DMS79 (cell line): ENCODE measurements around the gene DHRS7B.

Experiments used
- DNase-seq: peaks from one replicate; lab custom pipeline; 2025; lab: John Stamatoyannopoulos, UW

Gene DHRS7B

GRCh38 chr17:21157586-21158370, 31.0 kb downstream of the DHRS7B start:
- no peak for DNase-seq

DNA sequence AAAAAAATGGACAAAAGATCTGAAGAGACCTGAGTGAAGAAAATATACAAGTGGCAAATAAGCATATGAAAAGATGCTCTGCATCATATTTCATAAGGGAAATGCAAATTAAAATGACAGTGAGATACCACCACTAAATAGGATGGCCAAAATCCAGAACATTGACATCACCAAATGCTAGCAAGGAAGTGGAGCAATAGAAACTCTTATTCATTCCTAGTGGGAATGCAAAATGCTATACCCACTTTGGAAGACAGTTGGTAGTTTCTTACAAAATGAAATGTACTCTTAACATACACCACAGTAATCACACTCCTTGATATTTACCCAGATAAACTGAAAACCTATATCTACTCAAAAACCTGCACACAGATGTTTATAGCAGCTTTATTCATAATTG, 33.6 kb downstream of the DHRS7B start:
- no peak for DNase-seq

DNA sequence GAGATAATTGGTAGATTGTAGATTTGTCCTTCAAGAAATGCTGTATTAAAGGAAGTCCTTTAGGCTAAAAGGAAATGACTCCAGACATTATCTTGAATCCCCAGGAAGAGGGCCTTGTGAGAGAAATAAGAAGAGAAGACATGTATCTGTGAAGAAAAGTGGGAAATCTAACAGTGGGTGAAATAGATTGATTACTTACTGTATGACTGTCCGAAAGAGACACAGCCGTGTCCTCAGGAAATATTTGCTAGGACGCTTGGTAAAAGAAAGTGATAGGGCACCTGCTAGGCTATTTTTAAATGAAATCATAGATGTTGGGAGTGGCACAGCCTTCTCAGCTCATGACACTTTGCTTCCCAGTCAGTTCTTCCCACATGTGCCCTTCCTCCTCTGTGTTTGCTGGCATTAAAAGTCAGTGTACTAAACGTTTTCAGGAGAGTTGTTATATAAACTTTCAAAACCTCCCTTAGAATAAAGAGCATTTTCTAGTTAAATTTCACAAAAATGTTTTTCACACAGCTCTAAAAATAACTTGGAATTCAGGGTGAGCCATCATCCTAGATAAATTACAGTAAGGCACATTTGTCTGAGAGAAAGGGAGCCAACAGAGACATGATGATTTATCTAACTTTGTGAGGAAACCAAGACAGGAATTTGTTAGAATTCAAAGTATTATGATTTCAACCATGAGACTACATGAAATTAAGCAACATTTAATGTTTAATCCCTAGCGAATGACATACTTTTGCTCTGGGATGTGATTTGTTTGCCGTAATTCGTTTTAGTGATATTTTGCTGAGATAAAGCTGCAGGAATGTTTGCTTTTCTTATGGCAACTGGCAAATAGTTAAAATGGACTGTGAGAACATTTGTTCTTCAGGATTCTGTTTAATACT, 35.0 kb downstream of the DHRS7B start:
- no peak for DNase-seq

GRCh38 chr17:21162394-21162775, 35.6 kb downstream of the DHRS7B start:
- no peak for DNase-seq

DNA sequence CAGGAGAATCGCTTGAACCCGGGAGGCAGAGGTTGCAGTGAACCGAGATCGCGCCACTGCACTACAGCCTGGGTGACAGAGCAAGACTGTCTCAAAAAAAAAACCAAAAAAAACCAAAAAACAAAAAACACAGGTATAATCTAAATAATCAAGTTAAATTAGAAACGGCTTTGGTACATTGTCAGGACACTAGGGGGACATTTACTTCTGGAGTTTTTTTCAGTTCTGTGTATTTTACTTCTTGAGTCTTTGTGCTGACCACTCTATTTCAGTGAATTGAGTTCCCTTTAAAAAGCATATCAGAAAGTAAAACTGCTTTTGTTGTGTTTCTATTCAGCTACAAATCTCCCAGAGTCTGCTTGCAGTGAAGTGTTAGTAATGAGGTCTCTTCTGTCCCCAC, 36.3 kb downstream of the DHRS7B start:
- no peak for DNase-seq

DNA sequence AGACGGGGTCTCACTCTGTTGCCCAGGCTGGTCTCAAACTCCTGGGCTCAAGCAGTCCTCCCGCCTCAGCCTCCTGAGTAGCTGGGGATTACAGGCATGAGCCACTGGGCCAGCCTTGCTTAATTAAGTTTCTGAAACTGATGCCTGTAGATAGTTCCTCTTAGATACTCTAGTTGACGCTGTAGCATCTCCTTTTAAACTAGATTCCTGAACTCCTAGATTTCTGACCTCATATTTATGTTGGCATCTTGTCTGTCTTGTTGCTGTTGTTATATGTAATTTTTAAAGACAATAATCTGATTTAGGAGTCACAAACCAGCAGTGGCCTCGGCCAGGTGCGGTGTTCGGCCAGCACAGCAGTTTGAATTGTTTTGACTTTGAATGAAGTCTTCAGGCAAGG, 37.5 kb downstream of the DHRS7B start:
- no peak for DNase-seq

GRCh38 chr17:21164620-21165019, 37.9 kb downstream of the DHRS7B start:
- DNase-seq = no peak

- DNase-seq = no peak
Measured at GRCh38 chr17:21165922-21166594, 39.3 kb downstream of the DHRS7B start.

- no peak for DNase-seq
Measured at GRCh38 chr17:21166595-21167210, 39.9 kb downstream of the DHRS7B start.

- no peak for DNase-seq
Measured at GRCh38 chr17:21167303-21167702, 40.5 kb downstream of the DHRS7B start.

- DNase-seq = no peak
Measured at GRCh38 chr17:21168555-21168865, 41.7 kb downstream of the DHRS7B start.

GRCh38 chr17:21169496-21169895, 42.7 kb downstream of the DHRS7B start:
- no peak for DNase-seq

- DNase-seq = no peak
Measured at GRCh38 chr17:21170809-21171208, 44.0 kb downstream of the DHRS7B start.

GRCh38 chr17:21171309-21171922, 44.7 kb downstream of the DHRS7B start:
- no peak for DNase-seq

- DNase-seq = no peak
Measured at GRCh38 chr17:21171970-21172510, 45.3 kb downstream of the DHRS7B start.

GRCh38 chr17:21172846-21173245, 46.1 kb downstream of the DHRS7B start:
- no peak for DNase-seq

DNA sequence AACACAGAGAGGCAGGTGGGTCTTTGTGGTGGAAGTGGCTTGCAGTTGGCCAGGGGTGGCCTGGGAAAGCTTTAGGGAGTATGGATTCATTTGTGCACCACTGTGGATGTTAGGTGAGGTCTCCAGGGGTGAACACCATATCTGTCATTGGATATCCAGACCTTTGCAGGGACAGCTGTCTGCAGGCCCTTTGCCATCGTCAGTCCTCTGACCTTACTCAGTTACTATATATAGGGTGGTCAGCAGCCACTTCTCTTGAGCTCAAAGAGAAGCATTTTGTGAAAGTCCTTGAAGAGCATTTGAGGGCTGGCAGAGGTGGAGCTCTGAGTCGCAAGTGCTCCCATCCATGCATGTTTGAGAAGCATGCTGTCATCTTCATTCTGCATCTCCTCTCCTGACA, 46.8 kb downstream of the DHRS7B start:
- DNase-seq = no peak

- no peak for DNase-seq
Measured at GRCh38 chr17:21174186-21174585, 47.4 kb downstream of the DHRS7B start.

DNA sequence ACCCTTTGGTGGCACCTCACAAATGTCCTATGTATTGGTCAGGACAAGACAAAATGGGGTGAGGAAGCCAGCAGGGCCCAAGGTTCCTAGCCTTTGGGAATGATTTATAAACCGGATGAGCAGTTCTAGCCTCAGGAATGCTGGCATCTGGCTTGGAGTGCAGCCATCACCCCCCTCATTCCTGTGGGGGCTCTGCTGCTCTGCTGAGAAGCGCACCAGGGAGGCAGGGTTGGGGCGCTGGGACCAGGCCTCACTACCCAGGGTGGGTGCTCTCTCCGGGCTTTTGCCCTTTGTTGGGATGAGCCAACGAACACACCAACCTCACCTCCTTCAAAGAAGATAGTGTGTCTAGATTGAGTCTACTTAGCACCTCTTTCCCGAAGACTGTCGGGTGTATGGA, 47.9 kb downstream of the DHRS7B start:
- DNase-seq = no peak

DNA sequence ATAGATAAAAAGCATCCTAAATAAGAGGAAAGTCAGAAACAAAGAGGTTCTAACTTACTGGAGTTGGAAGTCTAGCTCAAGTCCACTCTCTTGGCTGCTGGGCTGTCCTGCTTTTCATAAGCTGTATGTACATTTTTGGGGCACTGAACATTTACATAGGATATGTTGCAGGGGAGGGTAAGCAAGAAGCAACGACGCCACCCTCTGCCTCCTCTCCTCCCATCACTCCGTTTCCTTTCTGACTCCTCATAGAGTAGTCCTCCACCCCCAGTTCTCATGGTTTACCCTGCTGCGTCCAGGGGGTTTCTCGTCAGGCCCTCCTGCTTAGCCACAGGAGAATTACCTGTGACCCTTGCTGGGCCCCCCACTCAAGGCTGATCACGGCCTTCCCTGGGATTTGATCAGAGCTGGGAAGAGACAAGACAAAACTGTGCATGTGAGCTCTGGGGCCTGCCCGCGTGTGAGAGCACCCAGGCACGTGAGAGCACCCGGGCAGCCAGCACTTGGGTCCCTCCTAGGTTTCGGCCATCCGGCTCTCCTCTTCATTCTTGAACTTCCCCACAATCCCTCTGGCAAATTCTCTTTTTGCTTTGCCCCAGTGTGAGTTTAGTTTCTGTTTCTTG, 50.1 kb downstream of the DHRS7B start:
- no peak for DNase-seq

- no peak for DNase-seq
Measured at GRCh38 chr17:21177401-21177800, 50.6 kb downstream of the DHRS7B start.
